Activated T-cell treated with anti-CD3 and anti-CD28 coated beads for 4 hours (primary cell): ENCODE data around the gene EEF1AKMT1.
"Not testable (repeated sequence)": the region's sequence is repeated elsewhere in the genome, so short reads cannot be mapped to it uniquely, and the experiment has no call there.

Experiments
- DNase-seq: peaks from one replicate; pipeline ENCODE4 v3.0.0-alpha.2; 2020

EEF1AKMT1 gene

DNA sequence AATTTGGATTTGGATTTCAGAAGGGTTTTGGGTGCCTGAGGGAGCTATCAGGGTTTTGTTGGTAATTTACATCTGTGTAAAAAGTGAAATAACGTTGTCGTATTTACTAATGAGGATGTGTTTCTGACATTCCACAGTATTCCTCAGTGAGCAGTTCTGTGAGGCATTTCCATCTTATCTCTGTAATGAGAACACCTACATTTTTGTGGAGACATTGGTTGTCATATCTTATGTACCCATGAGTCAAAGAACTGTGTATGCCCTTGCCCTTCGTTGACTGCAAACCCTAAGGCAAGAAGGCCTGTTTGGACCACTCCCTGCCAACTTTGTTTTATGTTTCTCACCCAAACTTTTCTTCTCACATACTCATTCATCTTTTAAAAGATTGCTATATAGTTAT, 84.5 kb downstream of the EEF1AKMT1 start:
- DNase-seq = no peak

DNA sequence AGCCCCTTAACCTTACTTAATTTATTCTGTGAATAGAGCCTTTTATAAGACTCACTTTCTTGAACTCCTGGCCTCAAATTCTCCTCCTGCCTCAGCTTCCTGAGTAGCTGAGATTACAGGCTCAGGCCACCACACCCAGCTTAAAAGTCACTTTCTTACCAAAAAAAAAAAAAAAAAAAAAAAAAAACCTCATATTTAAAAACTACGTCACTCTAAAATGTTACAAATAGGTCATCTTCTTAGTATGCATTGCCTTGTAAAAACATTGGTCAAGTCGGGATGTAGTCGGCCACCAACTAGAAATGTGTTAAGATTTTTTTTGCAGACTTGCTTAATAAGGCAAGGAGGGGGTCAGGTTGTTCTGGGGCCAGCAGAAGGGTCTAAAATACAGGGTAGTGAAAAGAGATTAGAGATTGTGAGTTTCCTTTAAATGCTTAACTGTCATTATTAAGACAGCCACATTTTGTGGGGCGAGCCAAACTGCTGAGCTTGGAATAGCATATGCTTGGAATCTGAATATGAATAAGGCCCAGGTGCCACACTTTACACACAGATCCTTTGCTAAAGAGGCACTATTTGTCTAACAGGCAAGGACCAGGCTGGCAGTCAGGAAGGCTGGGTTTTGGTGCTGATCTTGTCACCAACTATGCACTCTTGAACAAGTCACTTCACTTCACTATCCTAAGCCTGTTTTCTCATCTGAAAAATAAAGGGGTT, 86.7 kb downstream of the EEF1AKMT1 start:
- DNase-seq = no peak

DNA sequence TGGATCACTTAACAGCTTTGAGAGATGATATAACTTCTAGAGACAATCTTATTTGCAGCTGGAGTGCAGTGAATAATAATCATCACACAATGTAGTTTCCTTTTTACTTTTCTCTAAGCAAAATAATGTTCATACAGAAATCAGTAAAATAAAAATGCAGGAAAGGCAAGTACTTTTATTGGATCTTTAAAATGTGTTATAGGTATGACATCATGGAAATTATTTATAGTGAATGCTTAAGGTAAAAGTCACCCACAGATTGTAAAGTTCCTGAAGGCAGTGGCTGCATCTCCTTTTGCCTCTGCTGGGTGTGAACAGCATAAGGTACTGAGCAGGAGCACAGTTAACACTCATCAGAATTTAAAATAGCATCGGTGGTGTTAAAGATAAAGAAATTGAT, 87.6 kb downstream of the EEF1AKMT1 start:
- no peak for DNase-seq

- no peak for DNase-seq
These were observed 88.7 kb downstream of the EEF1AKMT1 start for GRCh38 chr13:20685092-20685491.

- no peak for DNase-seq
These were observed 89.2 kb downstream of the EEF1AKMT1 start for GRCh38 chr13:20684546-20684945.

DNA sequence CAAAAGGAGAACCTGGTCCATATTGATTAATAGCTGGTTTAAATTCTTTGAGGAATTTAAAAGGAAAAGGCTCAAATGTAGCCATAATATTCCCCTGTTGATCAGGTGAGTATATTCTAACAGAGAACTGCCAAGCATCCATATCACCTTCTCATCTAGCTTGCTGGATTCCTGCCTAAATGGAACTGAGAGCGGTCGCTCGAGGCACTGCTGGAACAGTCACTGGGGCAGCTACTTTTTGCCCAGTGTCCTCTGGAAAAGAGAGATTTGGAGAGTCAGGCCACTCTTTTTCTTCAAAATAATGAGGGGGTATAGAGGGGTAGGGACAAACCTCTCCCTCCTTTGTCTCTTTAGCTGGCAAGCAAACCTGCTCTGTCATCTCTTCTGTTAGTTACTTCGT, 89.7 kb downstream of the EEF1AKMT1 start:
- DNase-seq = no peak

DNA sequence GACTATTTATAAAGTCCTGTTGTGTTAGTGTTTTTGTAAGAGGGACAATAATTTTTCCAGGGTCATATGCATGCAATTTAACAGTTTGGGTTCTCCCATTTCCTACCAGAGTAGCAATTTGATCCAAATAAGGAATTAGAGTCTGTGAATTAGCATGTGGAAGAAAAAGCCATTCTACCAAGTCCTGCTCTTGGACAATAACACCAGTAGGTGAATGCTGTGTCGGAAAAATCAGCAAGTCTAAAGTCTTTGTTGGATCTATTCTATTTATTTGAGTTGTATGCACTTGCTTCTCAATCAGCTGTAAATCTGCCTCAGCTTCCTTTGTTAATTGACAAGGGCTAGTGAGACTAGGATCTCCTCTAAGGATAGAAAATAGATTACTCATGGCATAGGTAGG, 91.7 kb downstream of the EEF1AKMT1 start:
- no peak for DNase-seq

DNA sequence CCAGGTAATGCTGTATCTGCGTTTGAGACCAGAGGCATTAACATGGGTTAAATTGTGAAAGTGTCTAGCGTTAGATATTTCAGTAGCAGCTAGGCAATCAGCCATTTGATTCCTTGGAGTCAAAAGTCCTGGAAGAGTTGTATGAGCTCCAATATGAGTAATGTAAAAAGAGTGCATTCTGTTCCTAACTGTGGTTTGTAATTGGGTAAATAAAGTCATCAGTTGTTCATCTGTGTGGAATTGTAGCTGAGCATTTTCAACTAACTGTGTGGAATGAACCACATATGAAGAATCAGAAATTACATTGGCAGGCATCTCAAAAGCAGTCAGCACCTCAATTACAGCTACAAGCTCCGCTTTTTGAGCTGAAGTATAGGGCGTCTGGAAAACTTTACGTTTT, 92.3 kb downstream of the EEF1AKMT1 start:
- not testable (repeated sequence) for DNase-seq

DNA sequence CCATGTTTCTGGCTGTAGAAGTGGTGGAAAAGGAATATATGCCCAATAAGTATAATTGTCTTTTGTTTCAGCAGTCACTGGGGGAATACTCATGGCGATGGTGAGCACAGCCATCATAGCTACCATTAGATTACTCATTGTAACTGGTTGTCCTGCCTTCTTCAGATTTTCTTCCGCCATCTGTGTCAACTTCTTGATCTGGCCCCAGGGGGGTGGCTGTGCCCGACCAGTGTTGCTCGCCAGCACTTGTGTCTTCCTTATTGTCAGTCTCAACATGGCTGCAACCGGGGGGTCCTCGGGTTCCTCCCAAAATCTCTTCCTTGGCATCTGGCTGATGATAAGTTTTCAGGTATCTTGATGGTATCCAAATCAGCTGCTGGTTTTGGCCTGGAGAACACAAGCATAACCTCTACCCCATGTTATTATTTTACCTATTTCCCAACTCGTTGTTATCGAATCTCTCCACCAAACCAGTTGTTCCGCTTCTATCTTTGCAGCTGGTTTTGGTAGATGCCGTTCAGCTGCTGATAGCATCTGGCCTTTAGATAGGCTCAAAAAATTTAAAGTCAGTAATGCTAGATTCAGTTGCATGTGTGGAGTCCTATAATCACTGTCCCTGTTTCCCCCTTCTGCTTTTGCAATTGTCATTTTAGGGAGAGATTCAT, 93.2 kb downstream of the EEF1AKMT1 start:
- no peak for DNase-seq

DNA sequence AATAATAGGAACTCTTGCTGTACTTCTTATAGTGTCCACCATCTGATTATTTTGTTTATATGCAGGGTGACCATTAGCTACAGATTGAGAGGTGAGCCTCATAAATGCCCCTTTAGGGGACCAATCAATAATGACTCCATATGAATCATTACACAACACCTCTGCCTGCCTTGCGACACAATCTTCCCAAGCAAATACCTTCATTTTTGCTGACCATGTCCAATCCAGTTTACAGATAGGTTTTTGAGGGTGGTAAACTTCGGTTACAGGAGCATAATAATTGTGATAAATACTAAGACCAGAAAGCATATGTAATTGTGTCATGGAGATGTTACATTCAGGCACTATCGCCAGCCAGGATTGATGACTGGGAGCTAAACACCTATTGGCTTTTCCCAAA, 93.9 kb downstream of the EEF1AKMT1 start:
- no peak for DNase-seq
